ENCODE data around the gene C2orf92.

DNA sequence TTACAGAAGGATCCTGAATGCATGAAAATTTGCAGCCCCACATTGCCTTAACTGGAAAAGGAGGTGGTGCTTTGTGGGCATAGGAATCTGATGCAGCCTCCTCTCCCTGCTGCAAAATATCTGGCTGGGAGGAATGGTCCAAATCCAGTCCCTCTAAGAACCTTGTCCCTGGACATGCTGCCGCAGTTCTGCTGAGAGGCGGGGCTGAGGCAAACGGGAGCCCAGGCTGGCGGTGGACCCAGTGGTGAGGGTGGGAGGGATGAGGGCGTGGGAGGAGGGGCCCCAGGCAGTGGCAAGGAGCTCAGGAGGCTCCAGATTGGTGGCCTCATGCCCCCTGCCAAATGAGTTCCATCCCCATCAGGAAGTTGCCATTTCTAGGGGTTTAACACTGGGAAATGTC lies 80.1 kb downstream of the C2orf92 start:
- TF ChIP-seq, protein P1, sequence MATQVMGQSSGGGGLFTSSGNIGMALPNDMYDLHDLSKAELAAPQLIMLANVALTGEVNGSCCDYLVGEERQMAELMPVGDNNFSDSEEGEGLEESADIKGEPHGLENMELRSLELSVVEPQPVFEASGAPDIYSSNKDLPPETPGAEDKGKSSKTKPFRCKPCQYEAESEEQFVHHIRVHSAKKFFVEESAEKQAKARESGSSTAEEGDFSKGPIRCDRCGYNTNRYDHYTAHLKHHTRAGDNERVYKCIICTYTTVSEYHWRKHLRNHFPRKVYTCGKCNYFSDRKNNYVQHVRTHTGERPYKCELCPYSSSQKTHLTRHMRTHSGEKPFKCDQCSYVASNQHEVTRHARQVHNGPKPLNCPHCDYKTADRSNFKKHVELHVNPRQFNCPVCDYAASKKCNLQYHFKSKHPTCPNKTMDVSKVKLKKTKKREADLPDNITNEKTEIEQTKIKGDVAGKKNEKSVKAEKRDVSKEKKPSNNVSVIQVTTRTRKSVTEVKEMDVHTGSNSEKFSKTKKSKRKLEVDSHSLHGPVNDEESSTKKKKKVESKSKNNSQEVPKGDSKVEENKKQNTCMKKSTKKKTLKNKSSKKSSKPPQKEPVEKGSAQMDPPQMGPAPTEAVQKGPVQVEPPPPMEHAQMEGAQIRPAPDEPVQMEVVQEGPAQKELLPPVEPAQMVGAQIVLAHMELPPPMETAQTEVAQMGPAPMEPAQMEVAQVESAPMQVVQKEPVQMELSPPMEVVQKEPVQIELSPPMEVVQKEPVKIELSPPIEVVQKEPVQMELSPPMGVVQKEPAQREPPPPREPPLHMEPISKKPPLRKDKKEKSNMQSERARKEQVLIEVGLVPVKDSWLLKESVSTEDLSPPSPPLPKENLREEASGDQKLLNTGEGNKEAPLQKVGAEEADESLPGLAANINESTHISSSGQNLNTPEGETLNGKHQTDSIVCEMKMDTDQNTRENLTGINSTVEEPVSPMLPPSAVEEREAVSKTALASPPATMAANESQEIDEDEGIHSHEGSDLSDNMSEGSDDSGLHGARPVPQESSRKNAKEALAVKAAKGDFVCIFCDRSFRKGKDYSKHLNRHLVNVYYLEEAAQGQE (tag by site-specific recombination; IDR thresholded peaks at IDR 0.05): no peak
- TF ChIP-seq, protein P2, sequence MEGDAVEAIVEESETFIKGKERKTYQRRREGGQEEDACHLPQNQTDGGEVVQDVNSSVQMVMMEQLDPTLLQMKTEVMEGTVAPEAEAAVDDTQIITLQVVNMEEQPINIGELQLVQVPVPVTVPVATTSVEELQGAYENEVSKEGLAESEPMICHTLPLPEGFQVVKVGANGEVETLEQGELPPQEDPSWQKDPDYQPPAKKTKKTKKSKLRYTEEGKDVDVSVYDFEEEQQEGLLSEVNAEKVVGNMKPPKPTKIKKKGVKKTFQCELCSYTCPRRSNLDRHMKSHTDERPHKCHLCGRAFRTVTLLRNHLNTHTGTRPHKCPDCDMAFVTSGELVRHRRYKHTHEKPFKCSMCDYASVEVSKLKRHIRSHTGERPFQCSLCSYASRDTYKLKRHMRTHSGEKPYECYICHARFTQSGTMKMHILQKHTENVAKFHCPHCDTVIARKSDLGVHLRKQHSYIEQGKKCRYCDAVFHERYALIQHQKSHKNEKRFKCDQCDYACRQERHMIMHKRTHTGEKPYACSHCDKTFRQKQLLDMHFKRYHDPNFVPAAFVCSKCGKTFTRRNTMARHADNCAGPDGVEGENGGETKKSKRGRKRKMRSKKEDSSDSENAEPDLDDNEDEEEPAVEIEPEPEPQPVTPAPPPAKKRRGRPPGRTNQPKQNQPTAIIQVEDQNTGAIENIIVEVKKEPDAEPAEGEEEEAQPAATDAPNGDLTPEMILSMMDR (tag by site-specific recombination; IDR thresholded peaks at IDR 0.05): no peak
- TF ChIP-seq, protein P3, sequence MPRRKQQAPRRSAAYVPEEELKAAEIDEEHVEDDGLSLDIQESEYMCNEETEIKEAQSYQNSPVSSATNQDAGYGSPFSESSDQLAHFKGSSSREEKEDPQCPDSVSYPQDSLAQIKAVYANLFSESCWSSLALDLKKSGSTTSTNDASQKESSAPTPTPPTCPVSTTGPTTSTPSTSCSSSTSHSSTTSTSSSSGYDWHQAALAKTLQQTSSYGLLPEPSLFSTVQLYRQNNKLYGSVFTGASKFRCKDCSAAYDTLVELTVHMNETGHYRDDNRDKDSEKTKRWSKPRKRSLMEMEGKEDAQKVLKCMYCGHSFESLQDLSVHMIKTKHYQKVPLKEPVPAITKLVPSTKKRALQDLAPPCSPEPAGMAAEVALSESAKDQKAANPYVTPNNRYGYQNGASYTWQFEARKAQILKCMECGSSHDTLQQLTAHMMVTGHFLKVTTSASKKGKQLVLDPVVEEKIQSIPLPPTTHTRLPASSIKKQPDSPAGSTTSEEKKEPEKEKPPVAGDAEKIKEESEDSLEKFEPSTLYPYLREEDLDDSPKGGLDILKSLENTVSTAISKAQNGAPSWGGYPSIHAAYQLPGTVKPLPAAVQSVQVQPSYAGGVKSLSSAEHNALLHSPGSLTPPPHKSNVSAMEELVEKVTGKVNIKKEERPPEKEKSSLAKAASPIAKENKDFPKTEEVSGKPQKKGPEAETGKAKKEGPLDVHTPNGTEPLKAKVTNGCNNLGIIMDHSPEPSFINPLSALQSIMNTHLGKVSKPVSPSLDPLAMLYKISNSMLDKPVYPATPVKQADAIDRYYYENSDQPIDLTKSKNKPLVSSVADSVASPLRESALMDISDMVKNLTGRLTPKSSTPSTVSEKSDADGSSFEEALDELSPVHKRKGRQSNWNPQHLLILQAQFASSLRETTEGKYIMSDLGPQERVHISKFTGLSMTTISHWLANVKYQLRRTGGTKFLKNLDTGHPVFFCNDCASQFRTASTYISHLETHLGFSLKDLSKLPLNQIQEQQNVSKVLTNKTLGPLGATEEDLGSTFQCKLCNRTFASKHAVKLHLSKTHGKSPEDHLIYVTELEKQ (tag by site-specific recombination; IDR thresholded peaks at IDR 0.05; ENCODE audit: borderline replicate concordance): no peak
